HG03196 (cell line): ENCODE data around the gene FBXO21.
"Not testable (repeated sequence)": the region's sequence is repeated elsewhere in the genome, so short reads cannot be mapped to it uniquely, and the experiment has no call there.

Source experiments
- ATAC-seq: cut with Tn5 transposase; IDR thresholded peaks from one replicate; pipeline ENCODE4 v1.9.1; 2021; ENCODE audit not compliant: unreplicated experiment

Gene FBXO21

GRCh38 chr12:117202556-117202955 lies 12.3 kb upstream of the FBXO21 start:
- ATAC-seq, result no peak

DNA sequence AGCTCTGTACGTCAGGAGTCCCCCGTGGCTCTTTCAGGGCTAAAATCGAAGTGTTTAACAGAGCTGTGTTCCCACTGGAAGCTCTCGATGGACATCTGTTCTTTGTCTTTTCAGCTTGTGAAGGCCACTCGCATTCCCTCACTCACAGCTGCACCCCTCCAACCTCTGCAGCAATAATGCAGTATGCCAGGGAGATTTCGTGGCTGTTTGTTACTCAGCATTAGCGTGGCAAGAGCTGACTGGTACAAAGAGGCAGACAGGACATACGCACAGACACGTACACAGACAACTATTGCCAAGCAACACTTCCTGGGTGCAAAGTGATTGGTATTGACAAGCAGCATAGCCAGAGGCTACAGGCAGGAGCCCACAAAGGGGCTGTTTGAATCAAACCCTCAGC lies 11.8 kb upstream of the FBXO21 start:
- ATAC-seq, result no peak

GRCh38 chr12:117199956-117200744 lies 9.9 kb upstream of the FBXO21 start:
- not testable (repeated sequence) for ATAC-seq

- ATAC-seq, result not testable (repeated sequence)
Observed at GRCh38 chr12:117196334-117196733, 6.1 kb upstream of the FBXO21 start.

DNA sequence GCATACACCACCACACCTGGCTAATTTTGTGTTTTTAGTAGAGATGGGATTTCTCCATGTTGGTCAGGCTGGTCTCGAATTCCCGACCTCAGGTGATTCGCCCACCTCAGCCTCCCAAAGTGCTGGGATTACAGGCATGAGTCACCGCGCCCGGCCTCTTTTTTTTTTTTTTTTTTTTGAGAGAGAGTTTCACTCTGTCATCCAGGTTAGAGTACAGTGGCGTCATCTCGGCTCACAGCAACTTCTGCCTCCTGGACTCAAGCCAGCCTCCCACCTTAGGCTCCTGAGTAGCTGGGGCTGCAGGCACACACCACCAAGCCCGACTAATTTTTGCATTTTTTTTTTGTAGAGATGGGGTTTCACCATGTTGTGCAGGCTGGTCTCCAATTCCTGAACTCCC lies 4.8 kb upstream of the FBXO21 start:
- not testable (repeated sequence) for ATAC-seq

DNA sequence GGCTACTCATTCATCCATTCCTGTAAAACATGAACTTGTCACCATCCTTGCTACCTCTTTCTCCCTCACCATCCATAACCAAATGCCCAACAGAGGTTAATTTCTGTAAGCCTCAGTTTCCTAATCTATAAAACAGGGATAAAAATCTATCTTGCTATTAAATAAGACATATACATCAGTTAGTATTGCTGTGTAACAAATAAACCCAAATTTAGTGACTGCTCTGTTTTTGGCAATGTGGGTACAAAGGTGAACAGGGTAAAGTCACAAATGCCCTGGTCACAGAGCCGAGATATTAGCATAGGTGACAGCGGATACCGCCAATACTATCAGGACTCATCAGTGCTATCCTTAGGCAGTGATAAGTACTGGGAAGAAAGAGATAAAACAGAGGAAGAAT lies 3.6 kb upstream of the FBXO21 start:
- ATAC-seq, result no peak

GRCh38 chr12:117192581-117192980 lies 2.3 kb upstream of the FBXO21 start:
- ATAC-seq, result not testable (repeated sequence)

- no peak for ATAC-seq
Observed at GRCh38 chr12:117192057-117192456, 1.8 kb upstream of the FBXO21 start.

GRCh38 chr12:117189725-117190209 lies 503 bp downstream of the FBXO21 start:
- ATAC-seq, result peak; percentile 35

- ATAC-seq, result no peak
Observed at GRCh38 chr12:117188961-117189724, 1.1 kb downstream of the FBXO21 start.

GRCh38 chr12:117188121-117188665 lies 2.1 kb downstream of the FBXO21 start:
- no peak for ATAC-seq

GRCh38 chr12:117187421-117187820 lies 2.8 kb downstream of the FBXO21 start:
- no peak for ATAC-seq

GRCh38 chr12:117182866-117183265 lies 7.4 kb downstream of the FBXO21 start:
- no peak for ATAC-seq

- ATAC-seq, result not testable (repeated sequence)
Observed at GRCh38 chr12:117181468-117181843, 8.8 kb downstream of the FBXO21 start.

GRCh38 chr12:117180758-117181467 lies 9.4 kb downstream of the FBXO21 start:
- no peak for ATAC-seq

DNA sequence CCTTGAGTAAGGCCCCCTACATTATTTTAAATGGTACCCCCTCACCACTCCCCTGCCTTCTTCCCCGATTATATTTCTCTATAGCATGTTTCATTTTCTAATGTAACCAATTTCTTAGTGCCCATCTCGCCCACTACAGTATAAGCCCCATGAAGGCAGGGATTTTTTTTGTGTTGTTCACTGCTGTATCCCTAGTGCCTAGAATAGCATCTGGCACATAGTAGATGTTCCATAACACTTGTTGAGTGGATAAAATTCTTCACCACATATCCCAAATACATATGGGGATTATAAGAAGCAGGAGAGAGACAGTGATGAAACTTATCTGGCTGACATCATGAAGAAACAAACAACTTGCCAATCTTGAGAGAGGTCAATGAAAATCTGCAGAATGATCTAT lies 11.5 kb downstream of the FBXO21 start:
- ATAC-seq, result no peak

DNA sequence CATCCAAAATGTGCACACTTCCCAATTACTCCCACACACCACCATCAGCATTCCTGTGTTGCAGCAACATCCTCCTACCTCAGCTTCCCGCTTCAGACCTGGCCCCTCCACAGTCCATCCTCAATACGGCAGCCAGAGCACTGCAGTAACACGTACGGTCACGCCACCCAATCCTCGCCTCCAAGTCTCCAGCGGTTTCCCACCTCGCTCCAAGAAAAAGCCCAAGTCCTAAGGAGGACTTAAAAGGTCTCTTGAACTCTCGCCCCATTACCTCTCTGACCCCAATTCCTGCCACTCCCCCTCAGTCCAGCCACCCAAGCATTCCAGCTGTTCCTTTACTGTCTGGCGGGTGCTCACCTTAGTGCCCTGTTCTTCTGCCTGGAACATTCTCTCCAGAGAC lies 12.0 kb downstream of the FBXO21 start:
- ATAC-seq, result no peak

DNA sequence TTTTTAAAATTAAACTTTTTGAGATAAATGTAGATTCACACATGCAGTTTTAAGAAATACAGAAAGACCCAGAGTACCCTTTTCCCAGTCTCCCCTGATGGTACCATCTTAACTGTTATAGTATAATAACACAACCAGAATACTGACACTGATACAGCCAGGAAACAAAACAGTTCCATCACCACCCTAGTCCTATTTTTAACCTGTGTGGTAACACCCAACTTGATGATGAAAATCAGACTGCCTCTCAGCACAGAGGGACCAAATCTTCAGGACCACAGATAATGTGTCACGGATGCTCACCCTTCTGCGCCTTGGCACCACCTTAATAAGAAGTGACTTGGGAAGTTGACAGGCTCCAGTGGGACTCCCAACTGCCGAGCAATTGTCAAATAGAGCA lies 18.1 kb downstream of the FBXO21 start:
- ATAC-seq, result no peak

- no peak for ATAC-seq
Observed at GRCh38 chr12:117171499-117172162, 18.6 kb downstream of the FBXO21 start.

DNA sequence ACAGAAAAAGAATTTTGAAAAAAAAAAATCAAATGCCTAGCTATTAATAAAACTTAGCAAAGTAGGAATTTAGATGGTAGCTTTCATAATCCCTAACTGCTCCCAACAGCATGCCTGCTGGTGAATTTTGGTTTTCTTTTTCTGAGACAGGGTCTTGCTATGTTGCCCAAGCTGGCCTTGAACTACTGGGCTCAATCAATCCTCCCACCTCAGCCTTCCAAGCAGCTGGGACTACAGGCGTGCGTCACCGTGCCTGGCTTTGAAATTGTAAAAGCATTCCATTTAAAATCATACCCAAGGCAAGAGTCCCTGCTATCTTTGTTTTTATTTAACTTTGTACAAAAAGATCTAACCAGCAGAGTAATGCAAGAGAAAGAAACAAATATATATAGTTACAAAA lies 20.7 kb downstream of the FBXO21 start:
- ATAC-seq, result no peak

GRCh38 chr12:117168976-117169375 lies 21.3 kb downstream of the FBXO21 start:
- ATAC-seq, result no peak
